Gastrocnemius medialis (tissue), 4 donors: ENCODE results near the gene CHI3L1. TPM values are rescaled to one million over a fixed set of nuclear protein-coding genes. Genes with fewer than 3 reads are reported as not detected.

Experiments used
- ATAC-seq, 2 donors: fragments of 150-250 bp; one replicate each; pipeline ENCODE4 v1.9.1; 2016
- DNase-seq, 2 donors: peaks; one replicate each; pipeline ENCODE4 v3.0.0-alpha.2; 2019
- H3K27ac ChIP-seq, 4 donors: fragments of 200-600 bp; sonication (generic); 1 replicate in 1 of 4; 2 replicates in 3 of 4; pipeline ENCODE4 v1.5.1; 2016 to 2018; ENCODE audit warnings: mild to moderate bottlenecking in 2 of 4, moderate library complexity in 1 of 4
- H3K27me3 ChIP-seq, 3 donors: fragments of 200-600 bp; sonication (generic) in 2 of 3; 1 replicate in 1 of 3; 2 replicates in 2 of 3; pipeline versions ENCODE4 v1.5.1 to v1.6.0; 2016 to 2019; ENCODE audit warnings: mild to moderate bottlenecking in 1 of 3, moderate library complexity in 1 of 3
- H3K36me3 ChIP-seq, 2 donors: fragments of 200-600 bp; sonication (generic) in 1 of 2; one replicate each; pipeline ENCODE4 v1.5.1; 2017 to 2018
- H3K4me1 ChIP-seq, 2 donors: fragments of 200-600 bp; sonication (generic) in 1 of 2; one replicate each; pipeline ENCODE4 v1.5.1; 2016 to 2017; ENCODE audit warnings: mild to moderate bottlenecking in 2 of 2
- H3K4me3 ChIP-seq, 4 donors: fragments of 200-600 bp; sonication (generic) in 3 of 4; 1 replicate in 1 of 4; 2 replicates in 3 of 4; pipeline ENCODE4 v1.5.1; 2016 to 2019; ENCODE audit warnings: mild to moderate bottlenecking in 2 of 4
- H3K9me3 ChIP-seq, 3 donors: fragments of 200-600 bp; sonication (generic) in 2 of 3; 1 replicate in 1 of 3; 2 replicates in 2 of 3; pipeline ENCODE4 v1.5.1; 2016 to 2019
- POLR2A ChIP-seq, 2 donors: fragments of 450-650 bp; IDR thresholded peaks; one replicate each; pipeline ENCODE4 v1.6.1; 2017; ENCODE audit warnings: antibody characterized with exemption in 2 of 2, mild to moderate bottlenecking in 2 of 2, moderate library complexity in 2 of 2
- in situ Hi-C, 4 donors: fragments of 200-750 bp; cut with MboI; loops; one replicate each; pipeline versions ENCODE4 v1.15.0 to v1.8.0; 2017; ENCODE audit warnings: low sequenced_read_pairs in 4 of 4
- intact Hi-C: fragments of 100-400 bp; cut with DNase I; formaldehyde crosslinking; loops from one replicate; pipeline ENCODE4 v1.15.1; 2023; ENCODE audit warnings: low total_unique reads
- total RNA-seq, 4 donors: library from RNA; depleted of rRNA; stranded (reverse); fragments of >200 nt; gene quantifications; one replicate each; pipeline versions ENCODE4 v1.1.0 to v1.2.3, GENCODE V29; 2016
- TF ChIP-seq, protein P1 (sequence below), 5 experiments: fragments of 450-650 bp in 3 of 5; fragments of 200-600 bp in 2 of 5; sonication (generic) in 2 of 5; IDR thresholded peaks in 4 of 5; conservative IDR thresholded peaks in 1 of 5; 1 replicate in 4 of 5; 2 replicates in 1 of 5; pipeline ENCODE4 v1.5.1; 2016 to 2019; ENCODE audit warnings: antibody characterized with exemption in 5 of 5, mild to moderate bottlenecking in 3 of 5, moderate library complexity in 3 of 5

CHI3L1 gene
- total RNA-seq, 4 donors from 2014 or later, result 4.0 to 19.7 (median 9.9) TPM

DNA sequence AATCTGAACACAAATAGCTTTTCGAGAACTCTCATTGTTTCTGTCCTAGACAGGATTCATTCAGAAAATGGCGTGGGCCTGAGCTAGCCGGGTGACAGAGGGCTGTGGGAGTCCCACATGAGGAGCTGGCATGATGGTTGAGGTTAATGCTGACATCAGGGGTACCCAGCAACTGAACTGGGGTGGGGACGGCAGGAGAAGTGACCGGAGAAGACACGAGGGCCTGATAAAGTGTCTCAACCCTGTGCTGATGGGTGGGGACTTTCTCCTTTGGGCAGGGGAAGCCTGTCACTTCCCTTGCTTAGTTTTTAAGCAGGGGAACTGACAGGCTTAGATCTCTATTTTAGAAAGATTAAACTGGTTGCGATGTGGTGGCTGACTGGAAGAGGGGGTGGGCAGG, 28.4 kb upstream of the CHI3L1 start:
- no peak for TF ChIP-seq POLR2A (IDR thresholded peaks at IDR 0.05)
- TF ChIP-seq, protein P1, sequence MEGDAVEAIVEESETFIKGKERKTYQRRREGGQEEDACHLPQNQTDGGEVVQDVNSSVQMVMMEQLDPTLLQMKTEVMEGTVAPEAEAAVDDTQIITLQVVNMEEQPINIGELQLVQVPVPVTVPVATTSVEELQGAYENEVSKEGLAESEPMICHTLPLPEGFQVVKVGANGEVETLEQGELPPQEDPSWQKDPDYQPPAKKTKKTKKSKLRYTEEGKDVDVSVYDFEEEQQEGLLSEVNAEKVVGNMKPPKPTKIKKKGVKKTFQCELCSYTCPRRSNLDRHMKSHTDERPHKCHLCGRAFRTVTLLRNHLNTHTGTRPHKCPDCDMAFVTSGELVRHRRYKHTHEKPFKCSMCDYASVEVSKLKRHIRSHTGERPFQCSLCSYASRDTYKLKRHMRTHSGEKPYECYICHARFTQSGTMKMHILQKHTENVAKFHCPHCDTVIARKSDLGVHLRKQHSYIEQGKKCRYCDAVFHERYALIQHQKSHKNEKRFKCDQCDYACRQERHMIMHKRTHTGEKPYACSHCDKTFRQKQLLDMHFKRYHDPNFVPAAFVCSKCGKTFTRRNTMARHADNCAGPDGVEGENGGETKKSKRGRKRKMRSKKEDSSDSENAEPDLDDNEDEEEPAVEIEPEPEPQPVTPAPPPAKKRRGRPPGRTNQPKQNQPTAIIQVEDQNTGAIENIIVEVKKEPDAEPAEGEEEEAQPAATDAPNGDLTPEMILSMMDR (IDR thresholded peaks at IDR 0.05 in 4 of 5, conservative IDR thresholded peaks at IDR 0.05 in 1 of 5), result no peak
- Histone ChIP-seq H3K4me3 (no peak overlapping the region), H3K27me3 (no peaks in the 10 kb centered on the region), H3K27ac (no peak overlapping the region), H3K4me1 (peaks cover 3 to 8% of the 10 kb centered on the region in 2 donors), H3K36me3 (no peaks in the 10 kb centered on the region), H3K9me3 (no peaks in the 10 kb centered on the region)
- ATAC-seq (no peak), DNase-seq (no peak)
- in situ Hi-C loops (loop anchor here (5.0 to 10.0 kb wide), 6 partner anchors 50 to 180 kb away; no protein-coding TSS in a partner anchor), intact Hi-C loops (no loop called here)

DNA sequence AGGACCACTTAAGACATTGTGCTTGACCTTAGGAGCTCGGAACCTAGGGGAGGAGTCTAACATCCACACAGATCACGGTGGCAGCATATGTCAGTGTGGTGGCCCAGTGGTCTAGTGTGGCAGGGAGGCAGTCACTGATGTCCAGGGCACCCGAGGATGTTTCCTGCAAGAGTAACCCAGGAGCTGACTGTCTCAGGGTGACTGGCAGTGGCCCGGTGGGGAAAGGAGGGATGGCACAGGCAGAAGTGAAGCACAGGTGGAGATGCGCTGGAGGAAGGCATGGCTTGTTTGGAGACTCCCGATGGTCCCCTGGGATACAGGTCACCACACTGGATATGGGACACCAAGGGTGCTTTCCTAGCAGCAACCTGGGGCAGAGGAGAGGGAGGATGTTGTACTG, 26.6 kb upstream of the CHI3L1 start:
- no peak for ATAC-seq
- no peak for DNase-seq
- intact Hi-C loops, result no loop called here
- H3K27me3 ChIP-seq, result no peaks in the 10 kb centered on the region
- in situ Hi-C loops, result loop anchor here in 3 of 4 donors (10.0 kb wide), 4 partner anchors 48 to 178 kb away; no protein-coding TSS in a partner anchor
- H3K27ac ChIP-seq, result no peak overlapping the region
- H3K4me1 ChIP-seq, result peaks cover 3 to 8% of the 10 kb centered on the region in 2 donors
- no peaks in the 10 kb centered on the region for H3K36me3 ChIP-seq
- no peak overlapping the region for H3K4me3 ChIP-seq
- TF ChIP-seq, protein P1 (IDR thresholded peaks at IDR 0.05 in 4 of 5, conservative IDR thresholded peaks at IDR 0.05 in 1 of 5), result no peak
- no peaks in the 10 kb centered on the region for H3K9me3 ChIP-seq

DNA sequence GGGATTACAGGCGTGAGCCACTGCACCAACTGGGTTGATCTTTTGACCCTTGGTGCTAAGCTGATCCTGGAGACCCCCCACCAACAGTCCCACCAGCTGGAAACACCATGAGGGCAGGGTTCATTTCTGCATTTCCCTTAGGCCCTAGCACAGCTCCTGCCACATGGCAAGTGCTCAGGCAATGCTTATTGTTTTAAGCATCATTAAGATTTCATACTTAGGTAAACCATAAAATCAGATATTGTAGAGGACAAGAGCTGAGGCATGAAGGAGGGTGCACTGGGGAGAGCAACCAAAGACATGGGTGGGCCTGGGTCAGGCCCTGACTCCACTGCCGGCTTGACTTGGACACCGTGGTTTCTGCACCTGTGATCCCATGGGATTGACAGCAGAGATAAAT, 25.3 kb upstream of the CHI3L1 start:
- DNase-seq, result no peak
- Histone ChIP-seq H3K9me3 (no peaks in the 10 kb centered on the region), H3K4me1 (peaks cover 3 to 8% of the 10 kb centered on the region in 2 donors), H3K4me3 (no peak overlapping the region), H3K27ac (no peak overlapping the region), H3K27me3 (no peaks in the 10 kb centered on the region), H3K36me3 (no peaks in the 10 kb centered on the region)
- in situ Hi-C loops (loop anchor here in 3 of 4 donors (10.0 kb wide), 4 partner anchors 47 to 177 kb away; no protein-coding TSS in a partner anchor), intact Hi-C loops (no loop called here)
- TF ChIP-seq POLR2A (IDR thresholded peaks at IDR 0.05), result no peak
- TF ChIP-seq, protein P1 (IDR thresholded peaks at IDR 0.05 in 4 of 5, conservative IDR thresholded peaks at IDR 0.05 in 1 of 5), result no peak
- ATAC-seq, result no peak

DNA sequence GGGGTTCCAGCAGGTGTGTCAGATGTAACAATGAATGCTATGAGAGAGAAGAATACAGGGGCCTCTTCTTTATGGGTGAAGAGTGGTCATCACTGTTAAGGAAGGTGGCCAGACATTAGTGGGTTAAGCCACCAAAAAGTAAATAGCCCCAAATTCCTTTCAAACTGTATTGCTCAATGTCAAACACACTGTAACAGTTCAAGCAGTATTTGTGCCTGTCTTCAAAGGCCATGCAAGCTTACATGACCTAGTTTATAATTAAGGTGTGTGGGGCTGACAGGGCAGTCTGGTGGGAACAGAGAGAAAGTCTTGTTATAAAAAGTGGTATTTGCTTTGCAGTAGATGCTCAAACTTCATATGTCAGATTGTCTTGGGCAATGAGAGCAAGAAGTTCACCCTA, 24.5 kb upstream of the CHI3L1 start:
- H3K27ac ChIP-seq, result no peak overlapping the region
- peaks cover 0 to 2% of the 10 kb centered on the region in 2 donors for H3K4me1 ChIP-seq
- H3K27me3 ChIP-seq, result no peaks in the 10 kb centered on the region
- no peak overlapping the region for H3K4me3 ChIP-seq
- TF ChIP-seq POLR2A (IDR thresholded peaks at IDR 0.05), result no peak
- TF ChIP-seq, protein P1 (IDR thresholded peaks at IDR 0.05 in 4 of 5, conservative IDR thresholded peaks at IDR 0.05 in 1 of 5), result no peak
- ATAC-seq, result no peak
- no peak for DNase-seq
- intact Hi-C loops (no loop called here), in situ Hi-C loops (loop anchor here in 3 of 4 donors (10.0 kb wide), 4 partner anchors 46 to 176 kb away; no protein-coding TSS in a partner anchor)
- no peaks in the 10 kb centered on the region for H3K9me3 ChIP-seq
- no peaks in the 10 kb centered on the region for H3K36me3 ChIP-seq

DNA sequence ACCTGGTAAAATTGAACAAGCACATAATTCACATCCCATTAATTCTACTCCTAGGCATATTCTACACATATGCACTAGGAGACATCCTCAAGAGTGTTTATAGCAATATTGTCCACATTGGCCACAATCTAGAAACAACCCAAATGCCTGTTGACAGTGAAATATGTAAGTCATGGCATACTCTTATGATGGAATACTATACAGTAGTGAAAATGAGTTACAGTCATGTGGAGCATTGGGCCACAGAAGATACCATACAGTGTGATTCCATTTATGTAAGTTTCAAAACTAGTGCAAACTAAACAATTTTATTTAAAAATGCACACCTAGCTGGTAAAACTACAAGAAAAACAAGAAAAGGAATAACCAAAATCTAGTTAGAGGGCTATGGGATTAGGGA, 23.8 kb upstream of the CHI3L1 start:
- Histone ChIP-seq H3K27ac (no peak overlapping the region), H3K27me3 (no peaks in the 10 kb centered on the region), H3K4me3 (no peak overlapping the region), H3K36me3 (no peaks in the 10 kb centered on the region), H3K4me1 (no peaks in the 10 kb centered on the region), H3K9me3 (no peaks in the 10 kb centered on the region)
- in situ Hi-C loops, result loop anchor here in 3 of 4 donors (10.0 kb wide), 4 partner anchors 46 to 176 kb away; no protein-coding TSS in a partner anchor
- intact Hi-C loops, result no loop called here
- no peak for DNase-seq
- TF ChIP-seq, protein P1 (IDR thresholded peaks at IDR 0.05 in 4 of 5, conservative IDR thresholded peaks at IDR 0.05 in 1 of 5), result no peak
- no peak for TF ChIP-seq POLR2A (IDR thresholded peaks at IDR 0.05)
- ATAC-seq, result no peak
